Activated T-helper 1 cell treated with Interleukin-2 at 50 U/mL for 16 hours (primary cell): ENCODE data around the gene SOCS2.
A peak's percentile ranks its signal among the peaks of the same experiment; 100 is the strongest.

Source experiments
- DNase-seq: peaks from one replicate; pipeline ENCODE4 v3.0.0-alpha.2; 2020; ENCODE audit warnings: low read depth

The SOCS2 gene

GRCh38 chr12:93567174-93567573, 5.3 kb upstream of the SOCS2 start:
- no peak for DNase-seq

- DNase-seq, result no peak
Measured at GRCh38 chr12:93568091-93568490, 4.4 kb upstream of the SOCS2 start.

GRCh38 chr12:93569301-93569655, 3.2 kb upstream of the SOCS2 start:
- no peak for DNase-seq

GRCh38 chr12:93569656-93570551, 2.6 kb upstream of the SOCS2 start:
- DNase-seq, result peak; percentile 63

- peak; percentile 86 for DNase-seq
Measured at GRCh38 chr12:93570552-93571364, 1.7 kb upstream of the SOCS2 start.

- peak; percentile 34 for DNase-seq
Measured at GRCh38 chr12:93571365-93571924, 1.0 kb upstream of the SOCS2 start.

GRCh38 chr12:93572712-93573551, 457 bp downstream of the SOCS2 start:
- no peak for DNase-seq

- no peak for DNase-seq
Measured at GRCh38 chr12:93573552-93574223, 1.2 kb downstream of the SOCS2 start.

GRCh38 chr12:93577222-93577621, 4.7 kb downstream of the SOCS2 start:
- no peak for DNase-seq

GRCh38 chr12:93578221-93578620, 5.7 kb downstream of the SOCS2 start:
- DNase-seq, result no peak

GRCh38 chr12:93580682-93581081, 8.2 kb downstream of the SOCS2 start:
- no peak for DNase-seq

GRCh38 chr12:93581370-93581769, 8.9 kb downstream of the SOCS2 start:
- no peak for DNase-seq

GRCh38 chr12:93582351-93582750, 9.9 kb downstream of the SOCS2 start:
- no peak for DNase-seq

- no peak for DNase-seq
Measured at GRCh38 chr12:93583627-93584392, 11.3 kb downstream of the SOCS2 start.

GRCh38 chr12:93585247-93585646, 12.8 kb downstream of the SOCS2 start:
- no peak for DNase-seq

GRCh38 chr12:93587611-93588010, 15.1 kb downstream of the SOCS2 start:
- no peak for DNase-seq

- no peak for DNase-seq
Measured at GRCh38 chr12:93589081-93589480, 16.6 kb downstream of the SOCS2 start.

- no peak for DNase-seq
Measured at GRCh38 chr12:93591137-93591868, 18.8 kb downstream of the SOCS2 start.

- no peak for DNase-seq
Measured at GRCh38 chr12:93592641-93593406, 20.3 kb downstream of the SOCS2 start.
